GM10248 (cell line): ENCODE measurements around the gene CCDC85C.

ENCODE experiments used
- CTCF ChIA-PET: fragments of 300-600 bp; sonication (Branson Sonifier 250); formaldehyde crosslinking; extraction: SDS; loops from one replicate; lab custom pipeline; 2021; ENCODE audit warnings: antibody characterized with exemption; lab: Yijun Ruan, JAX
- POLR2A ChIA-PET: fragments of 350-650 bp; sonication (Branson Sonifier 250); formaldehyde crosslinking; extraction: SDS; loops from one replicate; lab custom pipeline; 2020; ENCODE audit warnings: antibody characterized with exemption; lab: Yijun Ruan, JAX
- DNase-seq: peaks from one replicate; pipeline ENCODE4 v3.0.0; 2012; ENCODE audit errors: extremely low spot score
- CTCF ChIP-seq: IDR thresholded peaks from 2 replicates; pipeline ENCODE4 v1.5.1; 2012; ENCODE audit warnings: mild to moderate bottlenecking, low read depth; ENCODE audit errors: extremely low read depth, missing control alignments, control extremely low read depth

The CCDC85C gene

DNA sequence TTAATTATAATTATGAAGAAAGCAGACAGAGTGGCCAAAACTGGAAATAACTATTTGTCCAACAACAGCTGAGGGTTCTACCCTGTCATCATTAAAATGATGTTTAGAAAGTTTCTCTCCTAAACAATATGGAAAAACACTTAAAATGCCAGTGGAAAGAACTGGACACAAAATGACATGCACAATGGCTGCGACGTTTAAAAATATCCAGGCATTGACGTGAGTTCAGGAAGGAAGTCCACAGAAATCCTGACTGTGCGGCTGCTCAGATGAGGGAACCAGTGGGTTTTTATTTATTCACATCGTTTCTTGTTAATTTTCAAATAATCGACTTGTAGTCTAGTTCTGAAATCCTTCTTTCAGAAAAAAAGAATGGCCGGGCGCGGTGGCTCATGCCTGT, 64.5 kb downstream of the CCDC85C start:
- ChIA-PET POLR2A (no interaction called here), CTCF (no interaction called here)
- no peak for DNase-seq
- TF ChIP-seq CTCF = no peak

DNA sequence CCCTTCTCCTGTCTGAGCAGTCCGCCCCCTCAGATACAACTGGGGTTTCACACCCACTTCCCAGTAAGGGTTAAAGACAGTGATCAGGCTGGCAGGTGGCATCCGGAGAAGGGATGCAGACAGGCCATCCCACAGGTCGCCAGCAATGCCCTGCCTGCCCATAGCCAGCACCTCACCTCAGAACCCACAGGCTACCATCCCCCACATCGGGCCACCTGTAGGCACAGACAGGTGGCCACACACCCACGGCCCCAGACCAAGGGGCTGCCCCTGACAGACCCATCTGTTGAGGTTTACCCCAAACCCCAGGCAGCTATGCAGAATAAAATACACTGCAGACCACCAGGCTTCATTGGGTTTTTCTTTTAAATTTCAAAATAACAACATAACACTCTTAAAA, 65.3 kb downstream of the CCDC85C start:
- POLR2A ChIA-PET = no interaction called here
- CTCF ChIA-PET = no interaction called here
- TF ChIP-seq CTCF = no peak
- DNase-seq = no peak

DNA sequence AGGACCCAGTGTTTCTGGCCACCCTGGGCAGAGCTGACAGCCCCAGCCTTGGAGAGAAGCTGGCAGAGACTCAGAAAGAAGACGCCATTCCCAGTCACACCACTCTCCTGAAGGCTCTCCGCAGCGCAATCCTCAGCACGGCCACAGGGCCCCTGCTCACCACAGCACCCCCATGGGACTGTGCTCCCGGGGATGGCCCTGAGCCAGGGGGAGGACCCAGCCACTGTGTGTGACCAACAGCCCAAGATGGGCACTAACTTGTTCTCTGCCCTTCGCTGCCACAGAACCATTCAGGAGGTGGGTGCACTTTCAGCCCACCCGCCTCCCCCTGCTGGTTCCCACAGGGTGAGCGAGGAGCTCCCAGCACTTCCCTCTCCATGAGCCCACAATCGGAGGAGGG, 65.7 kb downstream of the CCDC85C start:
- POLR2A ChIA-PET = no interaction called here
- CTCF ChIA-PET = no interaction called here
- no peak for TF ChIP-seq CTCF
- DNase-seq = no peak

GRCh38 chr14:99537399-99537798, 66.6 kb downstream of the CCDC85C start:
- TF ChIP-seq CTCF = no peak
- ChIA-PET POLR2A (no interaction called here), CTCF (no interaction called here)
- DNase-seq = no peak

DNA sequence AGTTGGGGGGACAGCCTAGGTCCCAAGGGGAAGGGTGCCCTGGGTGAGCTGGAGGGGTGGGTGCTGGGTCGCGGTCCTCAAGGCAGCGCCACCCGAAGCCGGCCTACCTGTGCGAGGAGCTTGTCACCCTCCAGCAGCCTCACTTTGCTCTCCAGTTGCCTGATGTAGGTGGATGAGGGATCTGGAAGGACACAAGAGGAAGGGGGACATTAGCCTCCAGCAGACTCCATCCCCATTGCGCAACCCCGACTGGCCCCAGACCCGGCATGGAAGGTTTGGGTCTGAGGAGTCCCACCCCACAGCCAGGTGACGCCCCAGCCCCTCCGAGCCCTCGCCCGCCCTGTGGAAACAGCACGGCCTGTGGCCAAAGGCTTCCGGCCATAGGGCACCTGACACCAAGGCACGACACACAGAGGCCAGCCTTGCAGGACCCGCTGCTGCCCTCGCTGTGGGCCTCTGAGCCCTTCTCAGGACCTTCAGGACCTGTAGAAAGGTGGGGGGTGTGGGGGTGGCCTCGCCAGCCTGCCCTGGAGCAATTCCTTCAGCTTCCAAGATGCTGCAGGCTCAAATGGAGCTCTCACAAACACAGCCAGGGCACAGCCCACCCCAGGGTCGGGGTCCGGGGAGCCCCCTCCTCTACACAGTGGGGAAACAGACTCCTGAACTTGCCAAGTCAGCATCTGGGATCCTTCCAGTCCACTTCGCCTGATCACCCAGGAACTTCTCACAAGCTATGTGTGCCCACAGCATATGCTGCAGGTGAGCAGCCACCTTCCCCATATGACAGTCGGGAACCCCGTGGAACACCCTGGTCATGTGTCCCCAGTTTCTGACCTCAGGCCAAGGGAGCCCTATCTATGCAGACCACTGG, 67.9 kb downstream of the CCDC85C start:
- ChIA-PET POLR2A (no interaction called here), CTCF (no interaction called here)
- no peak for TF ChIP-seq CTCF
- DNase-seq = no peak

GRCh38 chr14:99535448-99535847, 68.6 kb downstream of the CCDC85C start:
- DNase-seq = no peak
- POLR2A ChIA-PET = no interaction called here
- CTCF ChIA-PET = no interaction called here
- TF ChIP-seq CTCF = no peak

- ChIA-PET CTCF (no interaction called here), POLR2A (no interaction called here)
- no peak for TF ChIP-seq CTCF
- DNase-seq = no peak
These were observed 69.1 kb downstream of the CCDC85C start for GRCh38 chr14:99534863-99535262.
